WTC11 (cell line): ENCODE data around the gene ARHGAP42.

Experiments
- HMGA2 ChIP-seq: fragments of 250-450 bp; sonication (Bioruptor Pico); IDR thresholded peaks from 2 replicates; pipeline ENCODE4 v1.4.0; 2021; ENCODE audit warnings: mild to moderate bottlenecking, moderate library complexity
- NR3C1 ChIP-seq: sonication (generic); formaldehyde crosslinking; conservative IDR thresholded peaks from 2 replicates; pipeline ENCODE4 v1.8.1; 2023; ENCODE audit warnings: low read depth, mild to moderate bottlenecking, missing genetic modification reagents
- PREB ChIP-seq: sonication (generic); formaldehyde crosslinking; IDR thresholded peaks from 2 replicates; pipeline ENCODE4 v1.8.1; 2022; ENCODE audit warnings: mild to moderate bottlenecking, missing genetic modification reagents, moderate library complexity, borderline replicate concordance
- PRRX2 ChIP-seq: fragments of 250-450 bp; sonication (Bioruptor Pico); IDR thresholded peaks from 2 replicates; pipeline ENCODE4 v1.8.0; 2021; ENCODE audit warnings: mild to moderate bottlenecking
- TEAD1 ChIP-seq: sonication (generic); formaldehyde crosslinking; IDR thresholded peaks from 2 replicates; pipeline ENCODE4 v1.8.0; 2022; ENCODE audit warnings: mild to moderate bottlenecking, missing genetic modification reagents
- USF2 ChIP-seq: sonication (generic); formaldehyde crosslinking; IDR thresholded peaks from 2 replicates; pipeline ENCODE4 v1.8.1; 2023; ENCODE audit warnings: mild to moderate bottlenecking, missing genetic modification reagents, moderate library complexity
- ZNF232 ChIP-seq: sonication (generic); formaldehyde crosslinking; IDR thresholded peaks from 2 replicates; pipeline ENCODE4 v1.8.0; 2022; ENCODE audit warnings: mild to moderate bottlenecking, missing genetic modification reagents
- TF ChIP-seq, protein P1 (sequence below): sonication (generic); formaldehyde crosslinking; IDR thresholded peaks from 2 replicates; pipeline ENCODE4 v1.8.1; 2022; ENCODE audit warnings: low read depth, missing genetic modification reagents, borderline replicate concordance
- TF ChIP-seq, protein P2 (sequence below): fragments of 200-600 bp; IDR thresholded peaks from 2 replicates; pipeline ENCODE4 v1.8.0; 2022; ENCODE audit warnings: antibody characterized with exemption

DNA sequence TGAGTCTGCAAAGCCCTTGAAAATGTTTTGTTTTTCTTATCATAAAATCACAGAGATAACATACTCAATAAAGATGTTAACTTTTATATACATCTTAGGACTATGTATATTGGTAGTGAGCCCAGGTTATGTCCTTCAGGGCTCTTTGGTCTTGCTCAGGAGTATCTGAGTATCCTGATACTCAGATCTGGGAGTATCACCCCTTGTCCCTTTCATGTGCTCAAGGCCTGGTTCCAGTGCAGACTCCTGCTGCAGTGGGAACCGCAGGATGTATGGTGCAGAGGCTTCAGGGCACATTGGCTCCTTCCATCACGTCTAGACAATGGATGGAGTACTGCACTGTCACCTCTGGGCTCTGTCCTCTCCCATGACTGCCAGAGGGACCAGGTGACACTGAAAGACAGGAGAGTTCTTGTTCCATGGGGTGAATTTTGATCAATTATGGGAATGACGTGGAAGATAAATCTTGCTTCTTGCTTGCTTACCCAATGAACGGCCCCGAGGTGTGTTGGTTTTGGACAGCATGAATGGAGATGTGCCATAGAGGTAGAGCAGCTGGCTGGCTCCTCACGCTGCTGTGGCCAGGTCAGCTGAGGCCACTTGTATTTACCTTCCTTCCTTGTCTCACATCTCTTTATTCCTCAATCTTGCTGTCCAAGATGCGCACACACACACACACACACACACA, 215.5 kb downstream of the ARHGAP42 start:
- TF ChIP-seq, protein P1, sequence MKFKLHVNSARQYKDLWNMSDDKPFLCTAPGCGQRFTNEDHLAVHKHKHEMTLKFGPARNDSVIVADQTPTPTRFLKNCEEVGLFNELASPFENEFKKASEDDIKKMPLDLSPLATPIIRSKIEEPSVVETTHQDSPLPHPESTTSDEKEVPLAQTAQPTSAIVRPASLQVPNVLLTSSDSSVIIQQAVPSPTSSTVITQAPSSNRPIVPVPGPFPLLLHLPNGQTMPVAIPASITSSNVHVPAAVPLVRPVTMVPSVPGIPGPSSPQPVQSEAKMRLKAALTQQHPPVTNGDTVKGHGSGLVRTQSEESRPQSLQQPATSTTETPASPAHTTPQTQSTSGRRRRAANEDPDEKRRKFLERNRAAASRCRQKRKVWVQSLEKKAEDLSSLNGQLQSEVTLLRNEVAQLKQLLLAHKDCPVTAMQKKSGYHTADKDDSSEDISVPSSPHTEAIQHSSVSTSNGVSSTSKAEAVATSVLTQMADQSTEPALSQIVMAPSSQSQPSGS = no peak
- TF ChIP-seq TEAD1 (CRISPR knock-in tag) = no peak
- no peak for TF ChIP-seq NR3C1 (CRISPR knock-in tag)
- no peak for TF ChIP-seq ZNF232
- TF ChIP-seq, protein P2, sequence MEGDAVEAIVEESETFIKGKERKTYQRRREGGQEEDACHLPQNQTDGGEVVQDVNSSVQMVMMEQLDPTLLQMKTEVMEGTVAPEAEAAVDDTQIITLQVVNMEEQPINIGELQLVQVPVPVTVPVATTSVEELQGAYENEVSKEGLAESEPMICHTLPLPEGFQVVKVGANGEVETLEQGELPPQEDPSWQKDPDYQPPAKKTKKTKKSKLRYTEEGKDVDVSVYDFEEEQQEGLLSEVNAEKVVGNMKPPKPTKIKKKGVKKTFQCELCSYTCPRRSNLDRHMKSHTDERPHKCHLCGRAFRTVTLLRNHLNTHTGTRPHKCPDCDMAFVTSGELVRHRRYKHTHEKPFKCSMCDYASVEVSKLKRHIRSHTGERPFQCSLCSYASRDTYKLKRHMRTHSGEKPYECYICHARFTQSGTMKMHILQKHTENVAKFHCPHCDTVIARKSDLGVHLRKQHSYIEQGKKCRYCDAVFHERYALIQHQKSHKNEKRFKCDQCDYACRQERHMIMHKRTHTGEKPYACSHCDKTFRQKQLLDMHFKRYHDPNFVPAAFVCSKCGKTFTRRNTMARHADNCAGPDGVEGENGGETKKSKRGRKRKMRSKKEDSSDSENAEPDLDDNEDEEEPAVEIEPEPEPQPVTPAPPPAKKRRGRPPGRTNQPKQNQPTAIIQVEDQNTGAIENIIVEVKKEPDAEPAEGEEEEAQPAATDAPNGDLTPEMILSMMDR = no peak
- TF ChIP-seq PREB (CRISPR knock-in tag) = no peak
- TF ChIP-seq USF2 (CRISPR knock-in tag) = no peak
- TF ChIP-seq HMGA2 = no peak
- TF ChIP-seq PRRX2 (CRISPR knock-in tag) = no peak
